ENCODE results near the gene BPIFB3. TPM values are rescaled to one million over a fixed set of nuclear protein-coding genes. Genes with fewer than 3 reads are reported as not detected.

The BPIFB3 gene
- total and polyA plus RNA-seq, 2 of the 13 experiments (the other 11 are each of a cell fraction or from before 2014, with no cell fraction given): 0.09 TPM; not detected in 1

DNA sequence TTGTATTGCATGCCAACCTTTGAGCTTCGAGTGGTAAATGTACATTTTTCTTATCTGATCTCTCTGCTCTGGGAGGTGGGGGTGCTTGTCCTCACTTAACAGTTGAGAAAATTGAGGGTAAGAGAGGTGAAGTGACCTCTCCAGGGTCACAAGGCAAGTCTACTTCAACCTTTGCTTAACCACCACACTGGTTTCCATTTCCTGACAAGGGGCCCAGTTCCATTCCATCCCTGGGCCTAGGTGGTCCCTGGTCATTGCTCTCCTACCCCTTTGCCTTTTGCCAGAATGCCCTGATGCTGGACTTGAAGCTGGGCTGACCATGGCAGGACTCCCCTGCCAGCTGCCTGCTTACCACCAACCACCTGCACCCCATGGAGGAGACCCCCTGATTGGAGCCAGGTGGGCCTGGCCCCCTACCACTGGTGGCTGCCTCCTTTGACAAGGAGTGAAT lies 9.9 kb upstream of the BPIFB3 start (continued):
- TF ChIP-seq, protein P1, sequence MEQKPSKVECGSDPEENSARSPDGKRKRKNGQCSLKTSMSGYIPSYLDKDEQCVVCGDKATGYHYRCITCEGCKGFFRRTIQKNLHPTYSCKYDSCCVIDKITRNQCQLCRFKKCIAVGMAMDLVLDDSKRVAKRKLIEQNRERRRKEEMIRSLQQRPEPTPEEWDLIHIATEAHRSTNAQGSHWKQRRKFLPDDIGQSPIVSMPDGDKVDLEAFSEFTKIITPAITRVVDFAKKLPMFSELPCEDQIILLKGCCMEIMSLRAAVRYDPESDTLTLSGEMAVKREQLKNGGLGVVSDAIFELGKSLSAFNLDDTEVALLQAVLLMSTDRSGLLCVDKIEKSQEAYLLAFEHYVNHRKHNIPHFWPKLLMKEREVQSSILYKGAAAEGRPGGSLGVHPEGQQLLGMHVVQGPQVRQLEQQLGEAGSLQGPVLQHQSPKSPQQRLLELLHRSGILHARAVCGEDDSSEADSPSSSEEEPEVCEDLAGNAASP (CRISPR knock-in tag; IDR thresholded peaks at IDR 0.05; ENCODE audit: borderline replicate concordance): peak; percentile 96; the same call in 1 of the 2 replicates
- TF ChIP-seq JARID2 (CRISPR knock-in tag; IDR thresholded peaks at IDR 0.05; ENCODE audit: insufficient replicate concordance) (no peak), ZNF263 (CRISPR knock-in tag; IDR thresholded peaks at IDR 0.05) (no peak), GATAD2A (CRISPR knock-in tag; IDR thresholded peaks at IDR 0.05) (peak; percentile 69), ARNT (IDR thresholded peaks at IDR 0.05) (no peak), ASH2L (IDR thresholded peaks at IDR 0.05; ENCODE audit: insufficient read length, low read depth, low read length) (no peak), HNF4G (IDR thresholded peaks at IDR 0.05; ENCODE audit: borderline replicate concordance, low read depth, low read length) (peak; percentile 82), HNF4G (CRISPR knock-in tag; IDR thresholded peaks at IDR 0.05; ENCODE audit: borderline replicate concordance, low read depth) (0 out of 2 replicates have a peak, but pooled peaks have one; percentile 40), ISL2 (CRISPR knock-in tag; IDR thresholded peaks at IDR 0.05) (peak; percentile 84), ZBTB7A (CRISPR knock-in tag; IDR thresholded peaks at IDR 0.05) (peak; percentile 52; the same call in 1 of the 2 replicates), ZNF3 (CRISPR knock-in tag; IDR thresholded peaks at IDR 0.05) (0 out of 2 replicates have a peak, but pooled peaks have one; percentile 38), IKZF4 (CRISPR knock-in tag; IDR thresholded peaks at IDR 0.05; ENCODE audit: borderline replicate concordance, low read depth, not compliant biosample characterization) (no peak), RXRA (CRISPR knock-in tag; IDR thresholded peaks at IDR 0.05) (peak; percentile 46), KDM4B (CRISPR knock-in tag; IDR thresholded peaks at IDR 0.05) (0 out of 2 replicates have a peak, but pooled peaks have one; percentile 15), RFXANK (CRISPR knock-in tag; IDR thresholded peaks at IDR 0.05) (no peak), RCOR2 (CRISPR knock-in tag; IDR thresholded peaks at IDR 0.05) (peak; percentile 78; the same call in 1 of the 2 replicates), BCL6 (CRISPR knock-in tag; IDR thresholded peaks at IDR 0.05) (peak; percentile 13; the same call in 1 of the 2 replicates), TBX3 (IDR thresholded peaks at IDR 0.05; ENCODE audit: borderline replicate concordance) (0 out of 2 replicates have a peak, but pooled peaks have one; percentile 52), MIER2 (CRISPR knock-in tag; IDR thresholded peaks at IDR 0.05) (0 out of 2 replicates have a peak, but pooled peaks have one; percentile 31)
- TF ChIP-seq, protein P2, sequence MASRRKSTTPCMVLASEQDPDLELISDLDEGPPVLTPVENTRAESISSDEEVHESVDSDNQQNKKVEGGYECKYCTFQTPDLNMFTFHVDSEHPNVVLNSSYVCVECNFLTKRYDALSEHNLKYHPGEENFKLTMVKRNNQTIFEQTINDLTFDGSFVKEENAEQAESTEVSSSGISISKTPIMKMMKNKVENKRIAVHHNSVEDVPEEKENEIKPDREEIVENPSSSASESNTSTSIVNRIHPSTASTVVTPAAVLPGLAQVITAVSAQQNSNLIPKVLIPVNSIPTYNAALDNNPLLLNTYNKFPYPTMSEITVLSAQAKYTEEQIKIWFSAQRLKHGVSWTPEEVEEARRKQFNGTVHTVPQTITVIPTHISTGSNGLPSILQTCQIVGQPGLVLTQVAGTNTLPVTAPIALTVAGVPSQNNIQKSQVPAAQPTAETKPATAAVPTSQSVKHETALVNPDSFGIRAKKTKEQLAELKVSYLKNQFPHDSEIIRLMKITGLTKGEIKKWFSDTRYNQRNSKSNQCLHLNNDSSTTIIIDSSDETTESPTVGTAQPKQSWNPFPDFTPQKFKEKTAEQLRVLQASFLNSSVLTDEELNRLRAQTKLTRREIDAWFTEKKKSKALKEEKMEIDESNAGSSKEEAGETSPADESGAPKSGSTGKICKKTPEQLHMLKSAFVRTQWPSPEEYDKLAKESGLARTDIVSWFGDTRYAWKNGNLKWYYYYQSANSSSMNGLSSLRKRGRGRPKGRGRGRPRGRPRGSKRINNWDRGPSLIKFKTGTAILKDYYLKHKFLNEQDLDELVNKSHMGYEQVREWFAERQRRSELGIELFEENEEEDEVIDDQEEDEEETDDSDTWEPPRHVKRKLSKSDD (CRISPR knock-in tag; IDR thresholded peaks at IDR 0.05; ENCODE audit: low read depth): 0 out of 2 replicates have a peak, but pooled peaks have one; percentile 32
- TF ChIP-seq, protein P3, sequence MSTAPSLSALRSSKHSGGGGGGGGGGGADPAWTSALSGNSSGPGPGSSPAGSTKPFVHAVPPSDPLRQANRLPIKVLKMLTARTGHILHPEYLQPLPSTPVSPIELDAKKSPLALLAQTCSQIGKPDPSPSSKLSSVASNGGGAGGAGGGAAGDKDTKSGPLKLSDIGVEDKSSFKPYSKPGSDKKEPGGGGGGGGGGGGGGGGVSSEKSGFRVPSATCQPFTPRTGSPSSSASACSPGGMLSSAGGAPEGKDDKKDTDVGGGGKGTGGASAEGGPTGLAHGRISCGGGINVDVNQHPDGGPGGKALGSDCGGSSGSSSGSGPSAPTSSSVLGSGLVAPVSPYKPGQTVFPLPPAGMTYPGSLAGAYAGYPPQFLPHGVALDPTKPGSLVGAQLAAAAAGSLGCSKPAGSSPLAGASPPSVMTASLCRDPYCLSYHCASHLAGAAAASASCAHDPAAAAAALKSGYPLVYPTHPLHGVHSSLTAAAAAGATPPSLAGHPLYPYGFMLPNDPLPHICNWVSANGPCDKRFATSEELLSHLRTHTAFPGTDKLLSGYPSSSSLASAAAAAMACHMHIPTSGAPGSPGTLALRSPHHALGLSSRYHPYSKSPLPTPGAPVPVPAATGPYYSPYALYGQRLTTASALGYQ (CRISPR knock-in tag; IDR thresholded peaks at IDR 0.05): no peak
- TF ChIP-seq, protein P4, sequence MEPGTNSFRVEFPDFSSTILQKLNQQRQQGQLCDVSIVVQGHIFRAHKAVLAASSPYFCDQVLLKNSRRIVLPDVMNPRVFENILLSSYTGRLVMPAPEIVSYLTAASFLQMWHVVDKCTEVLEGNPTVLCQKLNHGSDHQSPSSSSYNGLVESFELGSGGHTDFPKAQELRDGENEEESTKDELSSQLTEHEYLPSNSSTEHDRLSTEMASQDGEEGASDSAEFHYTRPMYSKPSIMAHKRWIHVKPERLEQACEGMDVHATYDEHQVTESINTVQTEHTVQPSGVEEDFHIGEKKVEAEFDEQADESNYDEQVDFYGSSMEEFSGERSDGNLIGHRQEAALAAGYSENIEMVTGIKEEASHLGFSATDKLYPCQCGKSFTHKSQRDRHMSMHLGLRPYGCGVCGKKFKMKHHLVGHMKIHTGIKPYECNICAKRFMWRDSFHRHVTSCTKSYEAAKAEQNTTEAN (CRISPR knock-in tag; conservative IDR thresholded peaks at IDR 0.05): peak; percentile 56; the same call in 1 of the 2 replicates
- TF ChIP-seq, protein P5, sequence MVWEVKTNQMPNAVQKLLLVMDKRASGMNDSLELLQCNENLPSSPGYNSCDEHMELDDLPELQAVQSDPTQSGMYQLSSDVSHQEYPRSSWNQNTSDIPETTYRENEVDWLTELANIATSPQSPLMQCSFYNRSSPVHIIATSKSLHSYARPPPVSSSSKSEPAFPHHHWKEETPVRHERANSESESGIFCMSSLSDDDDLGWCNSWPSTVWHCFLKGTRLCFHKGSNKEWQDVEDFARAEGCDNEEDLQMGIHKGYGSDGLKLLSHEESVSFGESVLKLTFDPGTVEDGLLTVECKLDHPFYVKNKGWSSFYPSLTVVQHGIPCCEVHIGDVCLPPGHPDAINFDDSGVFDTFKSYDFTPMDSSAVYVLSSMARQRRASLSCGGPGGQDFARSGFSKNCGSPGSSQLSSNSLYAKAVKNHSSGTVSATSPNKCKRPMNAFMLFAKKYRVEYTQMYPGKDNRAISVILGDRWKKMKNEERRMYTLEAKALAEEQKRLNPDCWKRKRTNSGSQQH (CRISPR knock-in tag; IDR thresholded peaks at IDR 0.05; ENCODE audit: low read depth): no peak
